Mucosa of gallbladder (tissue), 1 donor: ENCODE results near the gene RPS6KA6. TPM values are rescaled to one million over a fixed set of nuclear protein-coding genes. Genes with fewer than 3 reads are reported as not detected.
"Not testable (repeated sequence)": the region's sequence is repeated elsewhere in the genome, so short reads cannot be mapped to it uniquely, and the experiment has no call there.

Experiments used
- DNase-seq: peaks from one replicate; pipeline ENCODE4 v3.0.0-alpha.2; 2020; ENCODE audit warnings: low spot score
- total RNA-seq: library from RNA; stranded (reverse); gene quantifications from one replicate; pipeline ENCODE4 v1.2.1, GENCODE V29; 2021
- donor health status: DM: no; HTN: no; CAD: no.

Gene RPS6KA6
- total RNA-seq, 1 donor from 2014 or later, result 7.7 TPM

DNA sequence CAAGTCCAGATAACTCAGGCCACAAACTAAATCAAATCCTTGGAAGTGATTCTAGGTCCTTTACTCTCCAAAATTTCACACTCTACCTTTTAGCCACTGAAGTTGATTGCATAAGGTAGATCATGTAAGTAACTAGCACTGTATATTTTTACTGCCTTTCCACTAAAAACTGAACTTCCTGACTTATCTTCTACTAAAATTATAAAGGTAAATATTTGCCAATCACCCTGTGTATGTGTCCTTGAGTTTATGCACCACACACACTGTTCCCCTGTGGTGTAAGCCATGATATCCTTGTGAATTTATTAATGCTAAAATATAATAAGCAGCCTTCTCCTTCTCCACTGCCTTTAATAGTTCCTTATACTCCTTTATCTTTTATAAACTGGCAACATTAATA, 25.6 kb downstream of the RPS6KA6 start:
- DNase-seq, result no peak

- no peak for DNase-seq
These were observed 26.4 kb downstream of the RPS6KA6 start for GRCh38 chrX:84161641-84162040.

- no peak for DNase-seq
These were observed 27.3 kb downstream of the RPS6KA6 start for GRCh38 chrX:84160736-84161135.

- no peak for DNase-seq
These were observed 31.2 kb downstream of the RPS6KA6 start for GRCh38 chrX:84156821-84157220.

- DNase-seq, result no peak
These were observed 32.1 kb downstream of the RPS6KA6 start for GRCh38 chrX:84155938-84156337.

GRCh38 chrX:84153538-84153937, 34.5 kb downstream of the RPS6KA6 start:
- DNase-seq, result no peak

DNA sequence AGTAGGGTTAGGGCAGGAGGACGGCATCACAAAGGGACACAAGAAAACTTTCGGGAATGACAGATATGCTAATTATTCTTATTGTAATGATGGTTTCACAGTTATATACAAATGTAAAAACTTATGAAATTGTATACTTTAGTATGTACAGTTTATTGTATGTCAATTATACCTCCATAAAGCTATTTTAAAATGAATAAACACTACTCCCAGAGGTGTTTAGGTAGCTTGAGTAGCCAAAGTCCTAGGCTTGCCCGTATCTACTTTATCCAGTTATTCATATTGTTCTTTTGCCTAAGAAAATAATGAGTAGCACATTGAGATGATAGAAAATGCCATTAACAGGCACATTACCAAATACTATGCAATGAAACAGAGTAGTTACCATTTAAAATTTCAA, 43.0 kb downstream of the RPS6KA6 start:
- no peak for DNase-seq

DNA sequence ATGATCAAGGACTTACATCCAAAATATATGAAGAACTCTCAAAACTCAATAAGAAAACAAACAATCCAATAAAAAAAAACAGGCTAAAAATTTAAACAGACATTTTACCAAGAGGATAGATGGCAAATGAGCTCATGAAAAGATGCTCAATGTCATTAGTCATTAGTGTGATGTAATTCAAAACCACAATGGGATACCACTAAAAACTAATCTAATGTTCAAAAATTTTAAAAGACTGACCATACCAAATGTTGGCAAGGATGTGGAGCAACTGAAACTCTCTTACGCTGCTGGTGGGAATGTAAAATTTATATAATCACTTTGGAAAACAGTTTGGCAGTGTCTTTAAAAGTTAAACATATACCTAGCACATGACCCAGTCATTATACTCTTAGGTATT, 43.7 kb downstream of the RPS6KA6 start:
- DNase-seq, result no peak

DNA sequence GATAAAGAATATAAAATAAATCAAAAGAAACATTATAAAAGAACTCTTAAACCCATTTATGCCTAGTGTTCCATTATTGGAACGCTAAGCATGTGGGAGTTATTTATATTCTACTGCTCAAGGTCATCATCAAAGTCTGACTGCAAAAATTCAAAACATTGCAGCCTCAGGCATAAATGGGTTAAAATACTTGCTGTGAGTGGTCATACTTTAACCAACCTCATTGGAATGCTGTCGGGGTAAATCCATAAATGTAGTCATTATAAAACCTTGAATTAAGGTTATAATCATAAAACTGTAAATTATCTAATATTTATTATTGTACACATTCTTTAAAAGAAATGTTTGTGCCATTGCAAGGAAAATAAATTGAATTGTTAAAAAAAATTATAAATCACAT, 55.0 kb downstream of the RPS6KA6 start:
- DNase-seq, result no peak

GRCh38 chrX:84123585-84123984, 64.4 kb downstream of the RPS6KA6 start:
- no peak for DNase-seq

- DNase-seq, result no peak
These were observed 69.2 kb downstream of the RPS6KA6 start for GRCh38 chrX:84118769-84119168.

- no peak for DNase-seq
These were observed 69.7 kb downstream of the RPS6KA6 start for GRCh38 chrX:84118315-84118714.

DNA sequence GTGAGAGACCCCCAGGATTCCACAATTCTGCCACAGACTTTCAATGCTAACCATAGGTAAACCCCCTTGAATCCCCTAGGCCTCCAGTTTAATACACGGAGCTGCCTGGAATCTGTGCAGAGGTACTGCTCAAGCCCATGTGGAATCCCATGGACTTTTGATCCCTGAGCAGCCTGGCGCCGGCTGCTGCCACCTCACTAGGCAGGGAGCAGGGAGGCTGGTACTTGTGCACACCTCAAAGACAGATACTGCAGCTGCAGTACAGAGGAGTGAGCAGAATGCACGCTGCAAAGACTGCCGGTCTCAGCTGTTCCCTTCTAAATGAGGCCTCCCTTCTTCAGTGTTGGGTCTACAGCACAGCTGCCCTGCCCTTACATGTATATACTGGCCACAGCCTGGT, 79.4 kb downstream of the RPS6KA6 start:
- DNase-seq, result no peak

DNA sequence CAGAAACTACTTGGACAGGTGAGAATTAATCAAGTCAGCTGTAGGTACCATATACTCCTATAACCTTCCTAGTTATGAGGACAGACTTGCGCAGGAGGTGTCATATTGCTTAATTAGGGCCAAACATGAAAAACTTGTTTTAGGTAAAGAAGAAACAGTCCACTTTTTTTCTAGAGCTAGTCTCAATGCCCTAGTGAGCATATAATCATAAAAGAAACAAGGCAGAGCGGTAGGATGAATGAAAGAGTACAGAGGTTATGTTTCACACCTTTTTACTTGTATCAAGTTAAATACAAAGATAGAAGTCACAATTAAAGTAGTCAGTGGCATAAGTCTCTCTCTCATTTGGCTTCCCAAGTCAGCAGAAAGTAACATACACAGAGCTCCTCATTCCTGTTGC, 88.9 kb downstream of the RPS6KA6 start:
- DNase-seq, result no peak

GRCh38 chrX:84079479-84080197, 108.4 kb downstream of the RPS6KA6 start:
- not testable (repeated sequence) for DNase-seq

GRCh38 chrX:84078991-84079390, 109.0 kb downstream of the RPS6KA6 start:
- no peak for DNase-seq

DNA sequence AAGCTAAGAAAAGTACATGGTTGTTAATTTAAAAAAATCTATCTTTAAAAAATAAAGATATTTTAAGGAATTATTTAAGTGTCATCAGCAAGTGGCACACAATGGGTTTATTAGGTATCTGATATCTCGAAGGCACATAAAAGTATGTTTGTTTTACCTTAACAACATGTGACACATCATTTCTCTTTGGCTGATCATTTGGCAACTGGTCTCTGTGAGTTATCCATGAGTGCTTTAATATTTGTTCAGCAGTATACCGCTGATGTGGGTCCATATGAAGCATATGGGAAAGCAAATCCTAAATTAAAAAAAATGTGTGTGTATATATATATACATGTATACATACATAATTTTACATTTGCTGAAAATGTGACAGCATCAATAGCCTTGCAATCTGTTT, 123.2 kb downstream of the RPS6KA6 start:
- no peak for DNase-seq

- DNase-seq, result no peak
These were observed 123.8 kb downstream of the RPS6KA6 start for GRCh38 chrX:84064164-84064563.

DNA sequence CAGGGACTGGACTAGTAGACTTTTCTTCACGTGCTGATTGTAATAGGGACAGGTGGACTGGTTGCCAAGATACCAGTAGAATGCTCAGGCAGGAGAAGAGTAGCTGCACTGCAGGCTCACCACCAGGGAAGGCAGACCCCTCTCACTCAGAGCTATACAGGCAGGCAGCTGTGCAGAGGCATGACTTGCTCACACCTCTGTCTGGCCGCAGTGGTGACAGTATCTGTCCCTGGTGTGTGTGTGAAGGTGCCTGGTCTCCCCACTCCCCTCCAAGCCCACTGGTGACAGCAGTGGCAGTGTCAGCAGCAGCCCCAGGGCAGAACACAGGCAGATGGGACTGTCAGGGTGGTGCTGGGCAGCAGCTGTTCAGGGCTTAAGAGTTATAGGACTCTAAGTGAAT, 140.7 kb downstream of the RPS6KA6 start:
- no peak for DNase-seq

DNA sequence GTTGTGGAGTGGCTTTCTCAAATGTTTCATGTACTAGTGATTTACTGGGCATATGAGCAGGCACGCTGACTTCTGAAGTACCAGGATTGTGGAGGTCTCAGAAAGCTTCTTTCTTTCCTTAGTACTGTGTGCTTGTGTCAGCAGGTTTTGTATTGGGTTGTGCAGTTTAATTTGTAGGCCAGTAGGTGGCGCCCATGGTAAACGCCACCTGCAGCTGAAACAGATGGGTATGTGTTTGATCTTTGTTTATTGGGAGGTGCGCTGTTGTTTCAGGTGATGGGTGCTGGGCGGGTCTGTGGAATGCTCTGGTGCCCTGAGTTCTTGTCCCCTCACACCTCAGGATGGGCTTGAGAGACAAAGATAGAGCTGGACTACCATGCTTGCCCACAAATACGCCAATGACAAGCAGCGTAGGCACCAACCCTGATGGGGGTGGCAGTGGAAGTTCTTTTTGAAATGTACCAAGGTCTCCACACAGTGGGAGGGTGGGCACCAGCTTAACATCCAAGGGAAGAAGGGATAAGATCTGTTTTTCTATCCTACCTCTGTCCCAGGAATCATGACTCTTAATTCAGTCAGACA, 141.5 kb downstream of the RPS6KA6 start:
- no peak for DNase-seq

GRCh38 chrX:84044051-84044450, 143.9 kb downstream of the RPS6KA6 start:
- no peak for DNase-seq
